HG03196 (cell line): Measurements from ENCODE around the gene CCBE1.
"Not testable (repeated sequence)": the region's sequence is repeated elsewhere in the genome, so short reads cannot be mapped to it uniquely, and the experiment has no call there.

Source experiments
- ATAC-seq: cut with Tn5 transposase; IDR thresholded peaks from one replicate; pipeline ENCODE4 v1.9.1; 2021; ENCODE audit not compliant: unreplicated experiment

CCBE1 gene

DNA sequence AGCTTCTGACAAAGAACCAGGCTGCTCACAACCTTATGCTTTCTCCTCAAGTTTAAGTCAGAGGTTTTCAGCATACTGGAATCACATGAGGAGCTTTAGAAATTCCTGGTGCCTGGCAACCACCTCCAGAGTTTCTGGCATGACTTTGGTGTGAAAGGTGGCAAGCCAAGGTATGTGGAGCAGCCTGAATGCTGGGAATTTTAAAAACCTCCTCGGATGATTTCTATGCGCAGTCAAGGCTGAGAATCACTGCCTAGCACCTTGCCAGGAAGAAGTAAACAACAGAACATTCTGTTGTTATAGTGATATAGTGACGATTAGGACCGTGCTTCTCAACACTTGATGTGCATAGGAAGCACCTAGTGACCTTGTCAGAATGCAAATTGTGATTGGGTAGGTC, 11.7 kb downstream of the CCBE1 start:
- ATAC-seq: no peak

DNA sequence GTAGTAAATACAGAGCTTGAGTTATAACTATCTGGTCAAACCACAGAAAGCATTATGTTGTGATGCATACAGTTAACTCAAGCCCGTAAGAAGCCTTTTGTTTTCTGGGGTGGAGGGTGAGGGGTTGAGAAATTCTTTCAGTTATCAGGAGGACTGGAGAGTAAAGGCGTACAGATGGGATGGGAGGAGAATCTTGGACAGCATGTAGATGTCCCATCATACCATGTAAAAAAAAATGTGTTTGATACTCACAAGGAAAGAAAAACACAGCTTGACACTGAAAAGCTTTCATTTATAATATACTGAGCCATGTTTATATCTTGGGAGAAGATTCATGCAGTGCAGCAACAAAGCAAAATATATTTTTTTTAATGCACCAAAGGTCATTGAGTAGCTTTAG, 12.4 kb downstream of the CCBE1 start:
- no peak for ATAC-seq

DNA sequence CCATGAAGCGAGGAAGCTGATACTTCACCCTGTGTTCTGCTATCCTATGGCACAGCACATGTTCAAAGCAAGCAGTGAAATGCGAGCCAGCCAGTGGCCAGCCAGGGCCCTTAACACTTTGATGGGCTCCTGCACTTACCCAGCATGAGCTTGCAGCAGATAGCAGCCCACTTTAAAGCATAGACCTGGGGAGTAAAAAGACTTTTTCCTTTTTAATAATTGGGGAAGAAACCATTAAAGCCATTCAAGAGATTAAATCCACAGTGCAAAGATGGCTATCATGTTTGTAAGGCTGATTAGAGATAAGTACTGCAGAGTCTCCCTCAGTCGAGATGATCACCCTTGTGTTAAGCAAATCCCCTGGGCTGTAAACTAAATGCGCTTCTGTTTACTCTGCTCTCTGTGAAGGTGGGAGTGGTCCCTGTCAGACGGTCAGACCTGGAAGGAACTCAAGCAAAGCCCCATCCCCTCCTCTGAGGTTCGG, 15.7 kb downstream of the CCBE1 start:
- no peak for ATAC-seq

DNA sequence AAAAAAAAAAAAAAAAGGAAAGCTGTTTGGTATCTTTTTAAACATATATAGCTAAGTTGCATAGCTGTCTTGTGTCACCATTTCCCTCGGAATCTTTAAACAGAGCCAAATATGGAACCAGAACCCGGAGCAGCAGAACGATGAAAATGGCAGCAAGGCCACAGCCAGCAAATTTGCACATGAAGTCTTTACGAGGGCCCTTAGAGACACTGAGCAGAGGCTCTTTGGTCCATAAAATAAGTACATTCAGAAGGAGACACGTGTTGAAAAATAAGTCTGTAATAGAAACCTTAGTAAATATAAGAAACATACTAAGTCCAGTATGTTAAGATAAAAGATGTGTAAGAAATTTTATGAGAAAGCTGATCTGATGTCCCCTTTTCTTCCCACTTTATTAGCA, 16.2 kb downstream of the CCBE1 start:
- ATAC-seq: no peak

DNA sequence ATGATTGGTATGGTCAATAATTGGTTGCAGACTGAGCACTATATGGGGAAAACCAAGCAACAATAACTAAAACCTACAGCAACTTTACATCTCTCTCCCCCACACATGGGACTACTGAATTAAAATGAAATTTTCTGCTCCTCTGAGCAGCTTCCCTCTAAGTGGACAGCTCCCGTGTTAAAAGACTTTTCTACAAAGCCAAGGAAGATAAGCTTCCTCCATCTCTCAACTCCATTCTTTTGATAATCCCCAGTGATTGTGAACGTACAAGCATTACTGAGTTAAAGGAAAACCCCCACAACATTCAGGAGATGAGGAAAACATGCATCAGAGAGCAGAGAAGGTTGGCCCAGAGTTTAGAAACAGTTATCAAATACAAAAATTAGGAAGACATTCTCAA, 21.9 kb downstream of the CCBE1 start:
- ATAC-seq: no peak

DNA sequence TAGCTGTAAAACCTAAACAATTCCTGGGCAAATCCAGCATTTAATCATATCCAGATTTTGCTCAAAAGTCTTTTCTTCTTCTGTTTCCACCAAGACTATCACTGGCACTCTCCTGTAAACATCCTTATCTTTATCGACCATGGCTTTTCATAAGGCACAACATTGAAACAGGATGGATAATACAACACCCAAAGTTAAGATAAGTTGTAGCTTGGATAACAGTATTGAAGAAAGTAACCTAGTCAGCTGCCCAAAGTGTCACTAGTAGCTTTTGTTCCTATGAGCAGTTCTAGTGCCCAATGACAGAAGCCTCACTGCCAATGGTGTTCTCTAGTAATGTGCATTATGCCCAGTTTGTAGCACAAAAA, 22.3 kb downstream of the CCBE1 start:
- no peak for ATAC-seq

DNA sequence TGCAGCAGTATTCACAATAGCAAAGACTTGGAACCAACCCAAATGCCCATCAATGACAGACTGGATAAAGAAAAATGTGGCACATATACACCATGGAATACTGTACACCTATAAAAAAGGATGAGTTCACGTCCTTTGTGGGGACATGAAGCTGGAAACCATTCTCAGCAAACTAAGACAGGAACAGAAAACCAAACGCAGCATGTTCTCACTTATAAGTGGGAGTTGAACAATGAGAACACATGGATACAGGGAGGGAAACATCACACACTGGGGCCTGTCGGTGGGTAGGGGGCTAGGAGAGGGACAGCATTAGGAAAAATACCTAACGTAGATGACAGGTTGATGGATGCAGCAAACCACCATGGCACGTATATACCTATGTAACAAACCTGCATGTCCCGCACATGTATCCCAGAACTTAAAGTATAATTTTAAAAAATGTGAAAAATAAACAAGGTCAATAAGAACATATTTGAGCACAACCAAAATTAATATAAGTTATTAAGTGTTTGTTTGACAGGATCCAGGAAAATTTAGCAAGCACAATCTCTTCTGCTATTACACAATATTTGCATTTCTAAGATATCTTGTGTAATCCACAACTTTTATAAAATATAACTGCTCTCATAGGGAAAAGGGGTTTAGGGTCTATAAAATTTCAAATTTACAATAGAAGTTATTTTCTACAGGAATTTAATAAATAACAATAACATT, 22.9 kb downstream of the CCBE1 start:
- ATAC-seq: no peak

DNA sequence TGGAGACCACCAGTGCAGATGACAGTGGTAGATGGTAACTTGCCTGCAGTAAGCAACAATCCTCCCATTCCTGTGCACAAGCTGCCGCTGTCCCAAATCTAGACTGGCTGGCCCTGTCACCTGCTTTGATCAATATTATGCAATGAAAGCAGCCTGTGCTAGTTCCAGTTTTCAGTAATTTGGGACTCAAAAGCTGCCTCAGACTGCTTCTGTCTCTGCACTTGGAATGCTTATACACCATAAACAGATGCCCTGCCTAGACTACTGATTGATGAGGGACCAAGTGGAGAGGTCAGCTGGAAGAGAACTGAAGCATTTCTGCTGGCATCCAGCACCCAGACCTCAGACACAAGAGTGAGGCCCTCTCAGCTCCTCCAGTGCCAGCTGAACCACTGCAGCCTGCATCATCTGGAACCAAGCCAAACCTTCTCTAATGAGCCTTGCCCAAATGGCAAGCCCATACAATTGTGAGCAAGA, 24.9 kb downstream of the CCBE1 start:
- no peak for ATAC-seq

DNA sequence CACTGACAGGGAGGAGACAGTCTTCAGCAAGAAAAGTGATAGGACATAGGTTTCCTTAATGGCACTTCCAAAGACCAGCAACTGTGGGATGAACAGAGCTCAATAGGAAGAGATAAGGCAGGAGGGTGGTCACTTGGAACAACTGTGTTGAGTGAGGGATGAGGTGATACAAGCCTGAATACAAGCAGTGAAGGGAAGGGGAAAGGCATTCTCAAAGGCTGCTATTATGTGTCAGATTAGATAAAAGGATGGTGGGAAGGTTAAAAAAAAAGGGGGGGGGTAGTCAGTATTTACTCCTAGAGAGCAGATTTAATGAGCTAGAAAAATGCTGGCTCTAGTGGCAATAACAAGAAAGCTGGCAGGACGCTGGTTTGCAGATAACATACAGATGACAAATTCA, 25.7 kb downstream of the CCBE1 start:
- no peak for ATAC-seq

DNA sequence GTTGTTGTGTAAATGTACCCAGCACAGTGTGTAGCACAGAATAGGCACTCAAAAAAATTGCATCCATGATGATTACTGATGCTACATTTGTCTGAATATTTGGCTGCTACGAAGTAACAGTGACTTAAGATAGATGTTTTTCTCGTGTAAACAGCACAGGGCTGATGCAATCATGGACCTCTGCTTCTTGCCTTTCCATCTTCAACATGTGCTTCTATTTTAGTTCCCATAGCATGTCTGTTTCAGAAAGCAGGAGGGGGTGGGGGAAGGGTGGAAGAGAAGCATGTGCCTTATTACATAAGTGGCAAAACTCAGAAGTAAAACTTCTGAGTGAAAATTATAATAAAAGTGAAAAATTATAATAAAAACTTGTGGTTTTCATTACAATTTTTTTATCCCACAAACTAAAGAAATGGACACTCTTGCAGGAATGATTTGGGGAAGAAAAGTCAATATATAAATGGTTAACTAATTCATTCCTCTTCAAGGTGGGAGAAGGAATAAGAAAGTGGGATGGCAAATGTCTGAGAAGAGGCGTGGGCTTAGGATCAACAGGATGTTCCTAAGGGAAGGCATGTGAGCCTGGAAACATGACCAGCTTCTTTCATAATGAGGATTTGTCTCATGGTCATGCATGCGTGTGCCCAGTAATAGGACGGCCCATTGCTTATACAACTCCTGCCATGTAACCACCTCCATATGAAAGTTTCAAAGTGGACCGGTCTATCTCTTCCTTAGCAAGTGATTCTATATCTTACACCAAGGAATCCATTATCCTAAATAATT, 27.2 kb downstream of the CCBE1 start:
- ATAC-seq: no peak

DNA sequence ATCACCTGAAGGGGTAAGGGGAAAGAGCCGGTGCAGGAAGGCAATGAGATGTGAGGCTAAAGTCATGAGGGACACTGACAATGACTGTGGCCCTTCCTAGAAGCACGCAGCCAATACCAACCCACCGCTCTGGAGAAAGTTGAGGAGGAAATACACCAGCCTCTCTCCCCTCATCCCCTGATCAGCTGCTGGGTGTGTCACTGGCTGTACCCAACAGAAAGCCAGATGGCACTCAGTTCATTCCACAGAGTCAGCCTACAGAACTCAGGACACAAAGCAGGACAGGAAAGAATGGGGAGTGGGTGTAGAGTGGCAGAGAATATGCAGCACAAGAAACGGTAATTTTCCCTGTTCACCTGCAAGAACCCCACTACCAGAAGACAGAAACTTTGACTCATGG, 29.7 kb downstream of the CCBE1 start:
- no peak for ATAC-seq

DNA sequence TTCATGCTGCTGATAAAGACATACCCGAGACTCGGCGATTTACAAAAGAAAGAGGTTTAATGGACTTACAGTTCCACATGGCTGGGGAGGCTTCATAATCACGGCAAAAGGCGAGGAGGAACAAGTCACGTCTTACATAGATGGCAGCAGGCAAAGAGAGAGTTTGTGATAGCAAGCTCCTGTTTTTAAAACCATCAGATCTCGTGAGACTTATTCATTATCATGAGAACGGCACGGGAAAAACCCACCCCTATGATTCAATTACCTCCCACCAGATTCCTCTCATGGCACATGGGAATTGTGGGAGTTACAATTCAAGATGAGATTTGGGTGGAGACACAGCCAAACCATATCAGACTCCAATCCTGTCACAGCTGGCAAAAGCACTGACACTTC, 31.2 kb downstream of the CCBE1 start:
- ATAC-seq: not testable (repeated sequence)

DNA sequence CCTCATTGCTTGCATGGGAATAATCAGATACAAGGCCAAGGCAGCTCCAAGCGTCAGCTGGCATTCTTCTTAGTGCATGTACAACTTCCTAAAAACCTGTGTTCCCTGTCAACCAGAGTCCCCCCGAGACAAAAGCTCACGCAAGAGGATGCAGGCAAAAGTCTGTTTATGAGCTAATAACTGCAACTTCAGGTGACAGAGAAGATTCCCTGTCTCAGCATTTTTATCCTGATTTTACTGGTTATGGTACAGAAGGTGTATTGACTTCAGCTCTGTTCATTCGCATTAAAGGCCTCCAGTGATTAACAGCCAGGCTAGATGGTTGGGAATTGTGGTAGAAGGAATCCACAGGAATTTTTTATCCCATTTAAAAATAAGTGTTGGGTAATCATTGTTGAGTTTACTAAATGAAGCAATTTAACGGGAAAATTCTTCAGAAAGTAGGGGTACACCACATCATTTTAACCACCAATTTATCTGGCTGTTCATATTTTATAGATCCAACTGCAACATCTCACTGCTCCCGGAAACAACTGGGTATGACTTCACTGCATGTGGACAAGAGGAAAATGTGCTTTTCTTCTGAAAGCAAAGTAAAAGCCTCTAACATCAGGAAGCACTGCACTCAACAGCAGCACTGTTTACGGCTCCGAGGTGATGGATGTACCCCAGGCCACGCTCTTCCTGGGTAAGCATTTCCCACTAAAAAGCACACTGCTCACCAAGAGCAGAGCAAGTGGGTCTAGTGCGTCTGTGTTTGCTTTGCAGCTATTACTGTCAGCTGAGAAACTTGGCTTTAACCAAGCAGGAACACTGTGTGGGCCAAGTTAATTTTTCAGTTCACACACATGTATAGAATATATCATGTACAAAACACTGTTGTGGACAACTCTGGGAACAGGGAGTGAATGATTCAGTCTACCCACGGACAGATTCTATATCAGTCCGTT, 31.9 kb downstream of the CCBE1 start:
- ATAC-seq: no peak

DNA sequence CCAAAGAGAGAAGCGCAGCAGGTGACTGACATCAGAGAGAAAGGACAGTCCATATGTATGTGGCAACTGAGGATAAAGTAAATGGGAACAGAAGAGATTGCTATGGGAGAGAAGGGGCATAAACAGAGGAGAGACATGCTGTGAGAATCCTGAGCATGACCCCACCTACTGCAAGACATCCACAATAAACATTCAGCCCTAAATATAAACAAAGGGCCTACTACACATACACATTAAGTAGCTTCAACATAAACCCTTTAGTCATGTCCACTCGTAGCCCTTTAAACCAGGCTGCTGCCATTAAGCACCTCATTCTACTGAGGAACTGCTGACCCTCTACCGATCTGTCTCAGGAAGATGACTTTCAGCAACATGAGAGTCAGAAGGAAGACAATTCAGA, 32.9 kb downstream of the CCBE1 start:
- no peak for ATAC-seq

DNA sequence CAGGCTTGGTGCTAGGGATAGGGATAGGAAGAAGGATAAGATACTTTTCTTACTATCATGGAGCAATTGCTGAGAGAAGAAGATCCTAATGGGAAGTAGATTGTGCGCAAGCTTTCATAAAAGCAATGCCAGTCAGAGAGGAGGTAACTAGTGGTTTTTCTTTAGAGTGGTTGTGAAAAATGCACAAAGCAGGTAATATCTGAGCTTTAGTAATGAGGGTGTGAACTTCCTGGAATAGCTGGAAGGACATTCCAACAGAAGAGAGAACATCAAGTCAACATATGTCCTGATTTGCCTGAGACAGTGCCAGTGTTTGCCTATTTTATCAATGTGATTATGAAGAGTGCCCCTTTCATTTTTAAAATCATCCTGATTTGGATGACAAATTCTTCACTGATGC, 34.1 kb downstream of the CCBE1 start:
- ATAC-seq: no peak

DNA sequence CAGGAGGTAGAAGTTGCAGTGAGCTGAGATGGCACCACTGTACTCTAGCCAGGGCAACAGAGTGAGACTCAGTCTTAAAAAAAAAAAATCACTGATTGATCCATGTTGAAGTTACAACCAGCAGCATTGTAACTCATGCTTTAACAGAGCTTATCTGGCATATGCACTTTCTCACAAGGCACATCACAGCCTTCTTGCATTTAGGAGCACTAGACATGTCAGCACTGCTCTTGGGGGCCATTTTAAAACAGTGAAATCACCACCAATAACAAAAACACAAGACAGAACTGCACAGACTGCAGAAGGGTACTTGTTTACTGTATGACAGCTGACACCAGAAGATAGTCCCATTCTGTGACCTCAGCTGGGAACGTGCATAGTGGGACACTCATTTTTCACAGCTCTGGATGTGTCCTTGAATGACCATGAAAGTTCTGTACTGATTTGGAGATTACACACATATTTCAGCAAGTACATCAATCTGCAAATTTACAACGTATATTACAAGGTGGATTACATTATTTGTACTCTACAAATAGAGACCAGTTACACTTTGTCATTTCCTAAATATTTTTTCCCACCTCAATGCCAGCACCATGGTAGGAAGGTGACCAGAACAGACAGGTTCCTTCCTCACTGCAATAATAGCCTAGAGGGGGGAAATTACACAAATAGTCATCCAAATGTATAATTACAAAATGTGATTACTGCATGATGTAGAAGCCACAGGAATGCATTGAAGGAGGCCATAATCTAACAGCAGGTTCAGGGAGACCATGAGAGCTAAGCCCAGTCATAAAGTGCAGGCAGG, 35.1 kb downstream of the CCBE1 start:
- ATAC-seq: no peak

DNA sequence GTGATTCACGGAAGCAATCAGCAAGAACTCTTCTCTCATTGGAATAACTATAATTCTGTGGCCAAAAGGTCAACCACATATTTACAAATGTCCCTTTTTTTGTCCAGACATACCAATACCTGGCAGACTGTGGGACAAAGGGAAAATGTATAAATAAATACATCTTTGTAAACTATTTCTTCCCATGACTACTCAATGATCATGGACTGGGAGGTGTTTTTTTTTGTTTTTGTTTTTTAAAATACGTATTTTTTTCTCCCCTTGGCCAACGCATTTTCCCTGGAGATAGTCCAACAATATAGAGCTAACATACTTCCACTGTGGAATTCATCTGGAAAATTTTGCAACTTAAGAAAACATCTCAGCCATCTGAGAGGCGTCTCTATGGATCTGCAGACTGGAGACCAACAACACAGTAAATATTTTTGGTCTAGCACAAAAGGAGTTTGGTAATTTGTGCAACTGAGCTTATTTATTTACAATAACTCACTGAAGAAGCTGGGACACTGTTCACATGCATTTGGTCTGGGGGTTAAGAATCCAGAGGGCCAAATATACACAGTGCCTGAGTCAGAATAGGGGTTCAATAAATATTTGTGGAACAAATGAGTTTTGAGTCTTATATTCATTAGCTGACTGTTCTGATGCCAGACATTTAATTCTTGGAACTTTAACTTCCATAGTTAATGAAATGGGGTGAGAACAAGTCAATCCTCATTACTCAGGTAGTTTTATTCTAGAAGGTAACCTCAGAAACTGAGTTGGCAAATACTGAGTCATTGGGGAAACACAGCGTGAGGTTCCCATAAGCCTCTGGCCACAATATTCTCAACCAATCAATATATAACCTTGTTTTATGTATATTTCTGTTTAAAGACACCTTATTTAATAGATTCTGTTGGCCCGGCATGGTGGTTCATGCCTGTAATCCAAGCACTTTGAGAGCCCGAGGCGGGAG, 36.2 kb downstream of the CCBE1 start:
- ATAC-seq: no peak

DNA sequence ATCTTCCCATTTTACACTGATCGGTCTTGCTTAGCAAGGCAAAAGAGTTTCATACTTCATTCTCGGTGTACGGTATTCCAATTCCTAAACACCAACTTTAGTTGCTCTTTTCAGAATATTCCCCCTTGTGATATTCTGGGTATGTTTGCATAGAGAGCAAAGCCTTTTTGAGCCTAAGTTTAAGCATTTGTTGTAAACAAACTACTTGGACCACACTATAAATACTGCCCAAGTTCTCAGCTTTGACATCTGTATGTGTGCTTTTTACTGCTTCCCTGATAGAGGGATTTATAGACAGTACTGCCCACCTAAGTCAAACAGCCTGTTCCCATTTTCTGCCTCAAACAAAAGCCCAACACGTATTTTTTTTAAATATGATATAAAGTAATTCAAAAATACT, 36.9 kb downstream of the CCBE1 start:
- ATAC-seq: no peak

DNA sequence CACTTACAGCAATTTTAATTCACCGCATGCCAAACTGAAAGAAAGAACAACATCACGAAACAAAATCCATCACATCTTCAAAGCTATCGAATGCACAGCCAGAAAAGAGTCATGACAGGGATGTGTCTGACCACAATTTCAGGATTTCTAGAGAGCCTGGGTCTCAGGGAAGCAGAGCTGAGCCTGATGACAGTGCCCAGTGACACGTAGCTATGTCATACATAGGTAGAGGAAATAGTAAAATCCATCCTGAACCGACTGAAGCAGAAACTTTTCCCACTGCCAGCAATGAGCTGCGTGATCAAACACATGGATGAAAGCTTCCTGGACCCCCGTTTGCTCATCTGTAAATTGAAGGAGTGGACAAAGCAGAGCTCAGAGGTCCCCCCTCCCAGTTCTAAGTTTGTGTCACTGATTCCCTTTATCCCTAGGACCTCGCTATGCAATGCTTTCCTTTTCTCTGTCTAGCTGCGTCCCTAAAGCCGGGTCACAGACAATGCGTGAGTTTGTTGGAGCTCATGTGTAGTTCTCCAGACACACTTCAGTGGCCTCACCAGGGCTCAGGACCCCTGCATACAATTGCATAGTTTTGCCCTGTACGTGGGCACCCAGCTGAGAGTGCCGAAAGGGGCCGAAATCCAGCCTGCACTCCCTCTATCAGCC, 37.6 kb downstream of the CCBE1 start:
- no peak for ATAC-seq
